ENCODE measurements around the gene TCN2.

Gene TCN2

GRCh38 chr22:30652852-30653251, 45.9 kb downstream of the TCN2 start:
- Histone ChIP-seq H4K12ac (ENCODE audit: low read depth, low read length) (no peak overlapping the region), H3K27ac (ENCODE audit: low read depth, low read length) (no peak overlapping the region), H2AFZ (ENCODE audit: insufficient read depth, low read length, poor library complexity) (no peak overlapping the region), H3K23ac (ENCODE audit: low read length) (no peak overlapping the region), H3K4me3 (ENCODE audit: low read depth, low read length) (no peak overlapping the region), H4K8ac (ENCODE audit: low read depth, low read length) (no peak overlapping the region), H3K79me2 (ENCODE audit: control insufficient read depth, insufficient read depth, low read length, poor library complexity) (no peaks in the 10 kb centered on the region), H3K79me1 (ENCODE audit: low read length) (no peaks in the 10 kb centered on the region), H3K9ac (ENCODE audit: low read length) (no peak overlapping the region), H3K27me3 (ENCODE audit: insufficient read depth, low read length) (no peaks in the 10 kb centered on the region), H3K4me1 (ENCODE audit: control insufficient read depth in 1 of 2, insufficient read depth in 2 of 2, low read length in 2 of 2) (no peaks in the 10 kb centered on the region), H2AK5ac (ENCODE audit: low read length) (no peak overlapping the region), H3K18ac (ENCODE audit: low read length) (no peak overlapping the region), H3K14ac (ENCODE audit: low read length) (no peak overlapping the region), H2BK120ac (ENCODE audit: insufficient read depth, low read length, poor library complexity) (no peak overlapping the region), H3K4me2 (ENCODE audit: low read length) (no peak overlapping the region), H3K36me3 (ENCODE audit: control insufficient read depth in 1 of 2, insufficient read depth in 2 of 2, low read length in 2 of 2) (no peaks in the 10 kb centered on the region), H4K91ac (ENCODE audit: low read depth, low read length) (no peak overlapping the region), H2BK5ac (ENCODE audit: low read depth, low read length, poor library complexity) (no peak overlapping the region), H3K4ac (ENCODE audit: low read depth, low read length) (no peak overlapping the region), H3K9me3 (ENCODE audit: insufficient read depth, low read depth, low read length) (no peaks in the 10 kb centered on the region), H2BK12ac (ENCODE audit: low read length) (no peak overlapping the region)
- no peak for DNase-seq
- WGBS (ENCODE audit: extremely low coverage, insufficient coverage, insufficient read length), result no CpG with 5 or more reads among the region's 2 CpGs

GRCh38 chr22:30654361-30654760, 47.4 kb downstream of the TCN2 start:
- H3K14ac ChIP-seq (ENCODE audit: low read length), result no peak overlapping the region
- H3K27me3 ChIP-seq (ENCODE audit: insufficient read depth, low read length), result no peaks in the 10 kb centered on the region
- no peak overlapping the region for H3K23ac ChIP-seq (ENCODE audit: low read length)
- H3K4me3 ChIP-seq (ENCODE audit: low read depth, low read length), result no peak overlapping the region
- no peak overlapping the region for H2BK120ac ChIP-seq (ENCODE audit: insufficient read depth, low read length, poor library complexity)
- no peak overlapping the region for H3K18ac ChIP-seq (ENCODE audit: low read length)
- WGBS (ENCODE audit: extremely low coverage, insufficient coverage, insufficient read length), result no CpG with 5 or more reads among the region's 14 CpGs
- no peaks in the 10 kb centered on the region for H3K79me1 ChIP-seq (ENCODE audit: low read length)
- no peak overlapping the region for H3K4me2 ChIP-seq (ENCODE audit: low read length)
- H2BK12ac ChIP-seq (ENCODE audit: low read length), result no peak overlapping the region
- no peaks in the 10 kb centered on the region for H3K79me2 ChIP-seq (ENCODE audit: control insufficient read depth, insufficient read depth, low read length, poor library complexity)
- H3K4ac ChIP-seq (ENCODE audit: low read depth, low read length), result no peak overlapping the region
- H2BK5ac ChIP-seq (ENCODE audit: low read depth, low read length, poor library complexity), result no peak overlapping the region
- H4K91ac ChIP-seq (ENCODE audit: low read depth, low read length), result no peak overlapping the region
- H3K9ac ChIP-seq (ENCODE audit: low read length), result no peak overlapping the region
- H2AFZ ChIP-seq (ENCODE audit: insufficient read depth, low read length, poor library complexity), result no peak overlapping the region
- H3K27ac ChIP-seq (ENCODE audit: low read depth, low read length), result no peak overlapping the region
- no peaks in the 10 kb centered on the region for H3K36me3 ChIP-seq (ENCODE audit: control insufficient read depth in 1 of 2, insufficient read depth in 2 of 2, low read length in 2 of 2)
- no peaks in the 10 kb centered on the region for H3K9me3 ChIP-seq (ENCODE audit: insufficient read depth, low read depth, low read length)
- no peak overlapping the region for H2AK5ac ChIP-seq (ENCODE audit: low read length)
- no peak overlapping the region for H4K8ac ChIP-seq (ENCODE audit: low read depth, low read length)
- H3K4me1 ChIP-seq (ENCODE audit: control insufficient read depth in 1 of 2, insufficient read depth in 2 of 2, low read length in 2 of 2), result no peaks in the 10 kb centered on the region
- no peak for DNase-seq
- no peak overlapping the region for H4K12ac ChIP-seq (ENCODE audit: low read depth, low read length)

- no peak overlapping the region for H3K18ac ChIP-seq (ENCODE audit: low read length)
- H3K4me1 ChIP-seq (ENCODE audit: control insufficient read depth in 1 of 2, insufficient read depth in 2 of 2, low read length in 2 of 2), result no peaks in the 10 kb centered on the region
- no peak overlapping the region for H3K14ac ChIP-seq (ENCODE audit: low read length)
- H4K8ac ChIP-seq (ENCODE audit: low read depth, low read length), result no peak overlapping the region
- H4K91ac ChIP-seq (ENCODE audit: low read depth, low read length), result no peak overlapping the region
- H2BK5ac ChIP-seq (ENCODE audit: low read depth, low read length, poor library complexity), result no peak overlapping the region
- H3K36me3 ChIP-seq (ENCODE audit: control insufficient read depth in 1 of 2, insufficient read depth in 2 of 2, low read length in 2 of 2), result no peaks in the 10 kb centered on the region
- H3K9ac ChIP-seq (ENCODE audit: low read length), result no peak overlapping the region
- H2AK5ac ChIP-seq (ENCODE audit: low read length), result no peak overlapping the region
- DNase-seq, result no peak
- H4K12ac ChIP-seq (ENCODE audit: low read depth, low read length), result no peak overlapping the region
- WGBS (ENCODE audit: extremely low coverage, insufficient coverage, insufficient read length), result no CpG with 5 or more reads among the region's 3 CpGs
- H3K79me1 ChIP-seq (ENCODE audit: low read length), result no peaks in the 10 kb centered on the region
- no peak overlapping the region for H2BK120ac ChIP-seq (ENCODE audit: insufficient read depth, low read length, poor library complexity)
- H3K79me2 ChIP-seq (ENCODE audit: control insufficient read depth, insufficient read depth, low read length, poor library complexity), result no peaks in the 10 kb centered on the region
- H3K23ac ChIP-seq (ENCODE audit: low read length), result no peak overlapping the region
- no peak overlapping the region for H3K4me3 ChIP-seq (ENCODE audit: low read depth, low read length)
- H3K9me3 ChIP-seq (ENCODE audit: insufficient read depth, low read depth, low read length), result no peaks in the 10 kb centered on the region
- H3K27me3 ChIP-seq (ENCODE audit: insufficient read depth, low read length), result no peaks in the 10 kb centered on the region
- H3K4me2 ChIP-seq (ENCODE audit: low read length), result no peak overlapping the region
- H3K4ac ChIP-seq (ENCODE audit: low read depth, low read length), result no peak overlapping the region
- H2BK12ac ChIP-seq (ENCODE audit: low read length), result no peak overlapping the region
- H2AFZ ChIP-seq (ENCODE audit: insufficient read depth, low read length, poor library complexity), result no peak overlapping the region
- no peak overlapping the region for H3K27ac ChIP-seq (ENCODE audit: low read depth, low read length)
Measured at GRCh38 chr22:30655532-30655931, 48.6 kb downstream of the TCN2 start.

GRCh38 chr22:30662040-30662439, 55.1 kb downstream of the TCN2 start:
- Histone ChIP-seq H3K23ac (ENCODE audit: low read length) (no peak overlapping the region), H3K27ac (ENCODE audit: low read depth, low read length) (no peak overlapping the region), H2AFZ (ENCODE audit: insufficient read depth, low read length, poor library complexity) (no peak overlapping the region), H3K4me3 (ENCODE audit: low read depth, low read length) (no peak overlapping the region), H4K91ac (ENCODE audit: low read depth, low read length) (no peak overlapping the region), H3K79me1 (ENCODE audit: low read length) (no peaks in the 10 kb centered on the region), H3K36me3 (ENCODE audit: control insufficient read depth in 1 of 2, insufficient read depth in 2 of 2, low read length in 2 of 2) (peaks cover 3 to 11% of the 10 kb centered on the region in 2 experiments), H3K4ac (ENCODE audit: low read depth, low read length) (no peak overlapping the region), H2BK5ac (ENCODE audit: low read depth, low read length, poor library complexity) (no peak overlapping the region), H2BK120ac (ENCODE audit: insufficient read depth, low read length, poor library complexity) (no peak overlapping the region), H3K9me3 (ENCODE audit: insufficient read depth, low read depth, low read length) (no peaks in the 10 kb centered on the region), H3K4me2 (ENCODE audit: low read length) (no peak overlapping the region), H3K4me1 (ENCODE audit: control insufficient read depth in 1 of 2, insufficient read depth in 2 of 2, low read length in 2 of 2) (peaks cover 0 to 2% of the 10 kb centered on the region in 2 experiments), H4K8ac (ENCODE audit: low read depth, low read length) (no peak overlapping the region), H3K14ac (ENCODE audit: low read length) (no peak overlapping the region), H4K12ac (ENCODE audit: low read depth, low read length) (no peak overlapping the region), H3K27me3 (ENCODE audit: insufficient read depth, low read length) (no peaks in the 10 kb centered on the region), H3K18ac (ENCODE audit: low read length) (no peak overlapping the region), H2BK12ac (ENCODE audit: low read length) (no peak overlapping the region), H2AK5ac (ENCODE audit: low read length) (no peak overlapping the region), H3K9ac (ENCODE audit: low read length) (no peak overlapping the region), H3K79me2 (ENCODE audit: control insufficient read depth, insufficient read depth, low read length, poor library complexity) (no peaks in the 10 kb centered on the region)
- DNase-seq, result no peak
- WGBS (ENCODE audit: extremely low coverage, insufficient coverage, insufficient read length), result no CpG with 5 or more reads among the region's 4 CpGs

All from trophoblast cell (in vitro differentiated cells and primary cell).